ENCODE measurements around the gene HECTD4.

Gene HECTD4

GRCh38 chr12:112330706-112331105, 51.5 kb downstream of the HECTD4 start:
- TF ChIP-seq CTCF (IDR thresholded peaks at IDR 0.05) = no peak
- DNase-seq = no peak
- H3K36me3 Mint-ChIP-seq (ENCODE audit: low read depth) = peaks cover 12% of the 10 kb centered on the region
- H3K4me1 Mint-ChIP-seq = no peaks in the 10 kb centered on the region
- peaks cover 6% of the 10 kb centered on the region for H3K9me3 Mint-ChIP-seq
- H3K27ac Mint-ChIP-seq = no peak overlapping the region
- no peak overlapping the region for H3K4me3 Mint-ChIP-seq
- no peaks in the 10 kb centered on the region for H3K27me3 Mint-ChIP-seq (ENCODE audit: low read depth, poor library complexity)

GRCh38 chr12:112328456-112329124, 53.6 kb downstream of the HECTD4 start:
- Mint-ChIP-seq H3K36me3 (ENCODE audit: low read depth) (no peaks in the 10 kb centered on the region), H3K4me1 (no peaks in the 10 kb centered on the region), H3K9me3 (no peaks in the 10 kb centered on the region), H3K27me3 (ENCODE audit: low read depth, poor library complexity) (no peaks in the 10 kb centered on the region), H3K4me3 (no peak overlapping the region), H3K27ac (no peak overlapping the region)
- no peak for DNase-seq
- no peak for TF ChIP-seq CTCF (IDR thresholded peaks at IDR 0.05)

GRCh38 chr12:112327209-112327938, 54.9 kb downstream of the HECTD4 start:
- H3K27ac Mint-ChIP-seq = peak overlapping the region; percentile 32
- H3K27me3 Mint-ChIP-seq (ENCODE audit: low read depth, poor library complexity) = no peaks in the 10 kb centered on the region
- no peak for DNase-seq
- H3K9me3 Mint-ChIP-seq = no peaks in the 10 kb centered on the region
- no peaks in the 10 kb centered on the region for H3K36me3 Mint-ChIP-seq (ENCODE audit: low read depth)
- H3K4me1 Mint-ChIP-seq = peaks cover 5% of the 10 kb centered on the region
- TF ChIP-seq CTCF (IDR thresholded peaks at IDR 0.05) = no peak
- no peak overlapping the region for H3K4me3 Mint-ChIP-seq

- no peak for TF ChIP-seq CTCF (IDR thresholded peaks at IDR 0.05)
- no peak overlapping the region for H3K27ac Mint-ChIP-seq
- DNase-seq = no peak
- peaks cover 5% of the 10 kb centered on the region for H3K4me1 Mint-ChIP-seq
- no peaks in the 10 kb centered on the region for H3K9me3 Mint-ChIP-seq
- no peaks in the 10 kb centered on the region for H3K36me3 Mint-ChIP-seq (ENCODE audit: low read depth)
- no peaks in the 10 kb centered on the region for H3K27me3 Mint-ChIP-seq (ENCODE audit: low read depth, poor library complexity)
- no peak overlapping the region for H3K4me3 Mint-ChIP-seq
Observed at GRCh38 chr12:112325622-112326207, 56.5 kb downstream of the HECTD4 start.

- no peak for TF ChIP-seq CTCF (IDR thresholded peaks at IDR 0.05)
- Mint-ChIP-seq H3K9me3 (no peaks in the 10 kb centered on the region), H3K27me3 (ENCODE audit: low read depth, poor library complexity) (no peaks in the 10 kb centered on the region), H3K4me1 (peaks cover 5% of the 10 kb centered on the region), H3K4me3 (no peak overlapping the region), H3K27ac (no peak overlapping the region), H3K36me3 (ENCODE audit: low read depth) (no peaks in the 10 kb centered on the region)
- DNase-seq = no peak
Observed at GRCh38 chr12:112325157-112325556, 57.1 kb downstream of the HECTD4 start.
